GM19043 (cell line): ENCODE results near the gene GPR78.
"Not testable (repeated sequence)": the region's sequence is repeated elsewhere in the genome, so short reads cannot be mapped to it uniquely, and the experiment has no call there.

ENCODE experiments used
- ATAC-seq: cut with Tn5 transposase; IDR thresholded peaks from one replicate; pipeline ENCODE4 v1.9.1; 2021; ENCODE audit warnings: low read depth; ENCODE audit not compliant: unreplicated experiment

The GPR78 gene

GRCh38 chr4:8614365-8615193, 34.4 kb downstream of the GPR78 start:
- ATAC-seq: no peak

DNA sequence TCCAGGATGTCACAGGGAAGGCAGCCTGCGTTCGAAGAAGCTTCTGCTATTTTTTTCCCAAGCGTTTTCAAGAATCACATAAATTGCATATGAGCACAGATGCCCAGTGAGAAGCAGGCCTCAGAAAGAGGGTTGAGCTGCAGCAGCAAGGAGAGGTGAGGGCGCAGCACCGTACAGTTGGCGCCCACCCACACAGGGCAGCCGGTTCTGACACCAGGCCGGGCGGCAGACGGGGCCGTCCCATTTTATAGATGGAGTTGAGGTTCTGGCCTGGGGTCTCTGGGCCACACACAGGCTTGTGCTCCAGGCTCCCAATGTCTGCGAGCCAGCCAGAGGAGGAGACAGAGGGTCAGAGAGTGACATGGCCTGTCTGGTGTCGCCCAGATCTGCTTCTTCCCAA, 35.2 kb downstream of the GPR78 start:
- ATAC-seq: no peak

- ATAC-seq: no peak
Measured at GRCh38 chr4:8615921-8616787, 36.0 kb downstream of the GPR78 start.

GRCh38 chr4:8616831-8617230, 36.6 kb downstream of the GPR78 start:
- ATAC-seq: no peak

GRCh38 chr4:8617486-8618040, 37.4 kb downstream of the GPR78 start:
- ATAC-seq: no peak

DNA sequence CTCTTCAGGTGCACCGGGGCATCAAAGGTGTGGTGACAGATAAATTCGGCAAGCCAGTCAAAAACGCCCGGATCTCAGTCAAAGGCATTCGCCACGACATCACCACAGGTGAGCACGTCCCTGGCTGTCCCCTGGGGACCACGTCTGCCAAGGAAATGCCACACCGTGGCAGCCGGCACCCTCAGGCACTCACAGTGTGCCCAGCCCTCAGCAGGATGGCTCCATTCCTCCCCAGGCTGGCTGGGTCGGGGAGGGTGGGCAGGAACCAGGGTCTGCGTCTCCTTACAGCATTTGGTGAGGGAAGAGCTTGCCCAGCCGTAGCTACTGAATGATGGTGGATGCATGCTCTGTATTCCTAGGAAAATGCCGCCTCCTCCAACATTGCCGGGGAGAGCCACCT, 38.2 kb downstream of the GPR78 start:
- ATAC-seq: no peak

GRCh38 chr4:8618961-8619720, 38.9 kb downstream of the GPR78 start:
- no peak for ATAC-seq

DNA sequence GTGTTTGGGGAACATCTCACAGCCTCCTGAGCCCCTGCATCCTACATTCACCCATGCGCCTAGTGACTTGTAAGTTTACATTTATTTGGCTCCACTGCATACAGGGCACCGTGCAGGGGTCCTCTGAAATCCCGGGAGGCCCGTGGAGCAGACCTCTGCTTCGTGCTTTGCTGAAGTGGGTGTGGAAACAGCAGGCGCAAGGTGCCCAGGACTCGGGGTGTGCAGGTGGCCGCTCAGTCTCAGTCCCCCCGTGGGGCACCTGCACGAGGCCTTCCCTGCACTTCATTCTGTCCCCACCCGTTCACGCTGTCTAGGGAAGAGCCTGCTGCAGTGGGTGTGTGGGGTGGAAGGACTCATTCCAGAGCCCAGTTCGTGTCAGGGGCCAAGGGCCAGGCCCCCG, 40.9 kb downstream of the GPR78 start:
- not testable (repeated sequence) for ATAC-seq

DNA sequence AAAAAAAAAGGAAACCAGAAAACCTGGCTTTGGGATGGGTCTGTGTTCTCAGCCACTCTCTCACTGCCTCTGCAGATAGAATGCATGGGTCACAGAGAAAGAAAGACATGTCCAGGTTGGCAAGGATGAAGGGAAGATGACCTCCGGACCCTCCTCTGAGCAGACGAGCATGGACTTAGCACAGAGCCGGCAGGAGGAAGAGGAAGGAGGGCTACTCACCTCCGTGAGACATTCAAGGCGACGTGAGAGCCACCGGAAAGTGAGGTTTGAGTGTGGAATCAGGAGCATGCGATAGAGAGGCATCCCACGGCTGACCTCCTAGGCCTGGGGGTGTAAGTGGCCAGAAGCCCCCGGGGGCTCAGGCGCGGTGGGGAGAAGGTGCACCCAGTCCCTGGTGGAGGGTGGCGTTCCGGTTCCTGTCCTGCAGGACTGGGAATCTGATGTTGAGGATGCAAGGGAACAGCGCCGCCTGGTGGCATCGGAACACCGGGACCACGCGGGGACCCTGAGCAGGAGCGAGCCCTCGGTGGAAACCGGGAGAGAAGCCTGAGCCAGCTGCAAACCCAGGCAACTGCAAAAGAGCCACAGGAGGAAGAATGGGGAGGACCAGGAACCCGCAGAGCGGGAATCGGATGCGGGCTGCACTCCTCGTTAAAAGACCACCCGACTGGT, 44.5 kb downstream of the GPR78 start:
- not testable (repeated sequence) for ATAC-seq

GRCh38 chr4:8630240-8630905, 50.2 kb downstream of the GPR78 start:
- not testable (repeated sequence) for ATAC-seq

- not testable (repeated sequence) for ATAC-seq
Measured at GRCh38 chr4:8631896-8632295, 51.7 kb downstream of the GPR78 start.

DNA sequence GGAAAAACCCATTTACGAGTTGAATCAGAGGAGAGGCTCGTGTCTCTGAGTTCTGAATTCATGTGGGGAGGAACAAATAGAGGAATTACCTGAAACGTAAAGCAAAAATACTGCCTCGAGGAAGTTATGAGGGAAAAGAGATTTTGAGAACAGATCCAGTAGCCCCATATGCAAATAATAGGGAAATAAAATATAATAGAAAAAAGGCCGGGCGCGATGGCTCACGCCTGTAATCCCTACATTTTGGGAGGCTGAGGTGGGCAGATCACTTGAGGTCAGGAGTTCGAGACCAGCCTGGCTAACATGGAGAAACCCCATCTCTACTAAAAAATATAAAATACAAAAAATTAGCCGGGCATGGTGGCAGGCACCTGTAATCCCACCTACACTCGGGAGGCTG, 54.6 kb downstream of the GPR78 start:
- ATAC-seq: not testable (repeated sequence)

- not testable (repeated sequence) for ATAC-seq
Measured at GRCh38 chr4:8635897-8636554, 55.8 kb downstream of the GPR78 start.
